Endothelial cell of umbilical vein (primary cell): ENCODE measurements around the gene ZBTB43. TPM values are rescaled to one million over a fixed set of nuclear protein-coding genes. Genes with fewer than 3 reads are reported as not detected.

ENCODE experiments used
- BruUV-seq: library from RNA; stranded (reverse); fragments of 400-500 nt; replicated peaks from 2 replicates; lab custom pipeline; 2021; lab: Mats Ljungman, UMichigan
- CTCF ChIA-PET: fragments of 300-600, 350-600 bp; sonication (Branson Sonifier 250); formaldehyde crosslinking; loops from one replicate; lab custom pipeline; 2021; ENCODE audit warnings: antibody characterized with exemption, inconsistent platforms; lab: Charles Lee
- POLR2A ChIA-PET: fragments of 300-600, 350-600 bp; sonication (Branson Sonifier 250); formaldehyde crosslinking; loops from one replicate; lab custom pipeline; 2021; ENCODE audit warnings: antibody characterized with exemption, inconsistent platforms; lab: Charles Lee
- DNase-seq: peaks from one replicate; pipeline ENCODE4 v3.0.0-alpha.2; 2011; ENCODE audit warnings: low read depth, low spot score
- FAIRE-seq: peaks from 2 replicates; lab custom pipeline; 2011; peaks lifted over from hg19 to GRCh38; lab: Jason Lieb, UNC
- H2AFZ ChIP-seq: 2 replicates; pipeline ENCODE4 v1.6.0; 2012; ENCODE audit warnings: low read depth, low read length, control low read depth, inconsistent platforms
- H3K27ac ChIP-seq: 2 replicates; pipeline ENCODE4 v1.5.1; 2011; ENCODE audit warnings: low read depth, mild to moderate bottlenecking, control low read depth, low read length, moderate library complexity; ENCODE audit not compliant: insufficient read depth
- H3K27me3 ChIP-seq, 2 experiments: 2 replicates each; pipeline versions ENCODE4 v1.6.0 to v1.6.1; 2011; ENCODE audit warnings: low read length in 2 of 2, mixed read lengths in 1 of 2; ENCODE audit not compliant: control insufficient read depth in 2 of 2, insufficient read depth in 2 of 2
- H3K36me3 ChIP-seq, 2 experiments: 2 replicates in 1 of 2; 3 replicates in 1 of 2; pipeline ENCODE4 v1.5.1; 2011; ENCODE audit warnings: low read length in 2 of 2, mild to moderate bottlenecking in 1 of 2, moderate library complexity in 1 of 2; ENCODE audit not compliant: control insufficient read depth in 2 of 2, insufficient read depth in 2 of 2; ENCODE audit errors: extremely low read depth in 1 of 2
- H3K4me1 ChIP-seq: 3 replicates; pipeline ENCODE4 v1.5.1; 2011; ENCODE audit warnings: mild to moderate bottlenecking, low read length; ENCODE audit not compliant: control insufficient read depth, insufficient read depth; ENCODE audit errors: extremely low read depth
- H3K4me2 ChIP-seq: 2 replicates; pipeline ENCODE4 v1.6.1; 2011; ENCODE audit warnings: low read length, control low read depth, mixed read lengths; ENCODE audit not compliant: insufficient read depth
- H3K4me3 ChIP-seq, 3 experiments: fragments of 200-600 bp in 1 of 3; sonication (generic), shearing (Covaris generic) in 1 of 3; replicated peaks in 1 of 3; 2 replicates each; pipeline ENCODE4 v1.5.1; 2011 to 2016; ENCODE audit warnings: control low read depth in 3 of 3, low read length in 3 of 3, mild to moderate bottlenecking in 2 of 3, inconsistent platforms in 1 of 3, low read depth in 1 of 3, moderate library complexity in 1 of 3; ENCODE audit not compliant: insufficient read depth in 1 of 3
- H3K79me2 ChIP-seq: 2 replicates; pipeline ENCODE4 v1.6.0; 2012; ENCODE audit warnings: low read length, inconsistent platforms; ENCODE audit not compliant: control insufficient read depth, insufficient read depth
- H3K9ac ChIP-seq: replicated peaks from 2 replicates; pipeline ENCODE3; 2011; ENCODE audit warnings: low read length, control low read depth; ENCODE audit not compliant: insufficient read depth; ENCODE audit errors: extremely low read depth
- H3K9me1 ChIP-seq: replicated peaks from 3 replicates; pipeline ENCODE4 v1.6.0; 2011; ENCODE audit warnings: mild to moderate bottlenecking, low read length; ENCODE audit not compliant: control insufficient read depth, insufficient read depth; ENCODE audit errors: extremely low read depth
- H3K9me3 ChIP-seq: replicated peaks from 2 replicates; pipeline ENCODE4 v1.5.1; 2012; ENCODE audit warnings: low read length, inconsistent platforms; ENCODE audit not compliant: control insufficient read depth, insufficient read depth
- H4K20me1 ChIP-seq: replicated peaks from 2 replicates; pipeline ENCODE3; 2011; ENCODE audit warnings: mild to moderate bottlenecking, low read length; ENCODE audit not compliant: control insufficient read depth, insufficient read depth; ENCODE audit errors: extremely low read depth
- GATA2 ChIP-seq: IDR thresholded peaks from 2 replicates; pipeline ENCODE4 v1.7.0; 2011; ENCODE audit warnings: low read depth, mild to moderate bottlenecking, moderate library complexity, mixed read lengths, low read length; ENCODE audit not compliant: insufficient read length, insufficient read depth
- JUN ChIP-seq: IDR thresholded peaks from 2 replicates; pipeline ENCODE4 v1.6.1; 2011; ENCODE audit warnings: borderline replicate concordance, low read depth; ENCODE audit not compliant: insufficient read length, insufficient read depth
- MAX ChIP-seq: IDR thresholded peaks from 2 replicates; pipeline ENCODE4 v1.6.1; 2011; ENCODE audit not compliant: insufficient read depth, insufficient read length
- MYC ChIP-seq: IDR thresholded peaks from one replicate; pipeline ENCODE4 v1.6.1; 2011; ENCODE audit warnings: mild to moderate bottlenecking, low read depth, low read length
- POLR2A ChIP-seq: IDR thresholded peaks from 2 replicates; pipeline ENCODE4 v1.6.1; 2012; ENCODE audit warnings: low read depth, mild to moderate bottlenecking, control low read depth, low read length
- POLR2AphosphoS5 ChIP-seq: IDR thresholded peaks from 2 replicates; pipeline ENCODE4 v1.6.1; 2012; ENCODE audit warnings: low read depth, mild to moderate bottlenecking, control low read depth, low read length, moderate library complexity; ENCODE audit not compliant: insufficient read depth
- dilution Hi-C: fragments of 300-500 bp; cut with MboI; formaldehyde crosslinking; loops from one replicate; pipeline ENCODE4 v1.15.0; 2019; ENCODE audit warnings: low sequenced_read_pairs; ENCODE audit not compliant: extremely low pct_ligation_motif_present
- intact Hi-C: fragments of 100-400 bp; cut with micrococcal nuclease; formaldehyde crosslinking; loops from one replicate; pipeline ENCODE4 v1.10.0; 2022
- polyA plus RNA-seq, 4 experiments: library from polyadenylated mRNA; depleted of rRNA in 3 of 4; stranded (reverse) in 3 of 4; unstranded in 1 of 4; fragments of >200 nt; gene quantifications; 2 replicates each; pipeline versions ENCODE4 v1.2.1 to v1.2.3, GENCODE V29; 2011 to 2012; ENCODE audit warnings: missing spikeins in 1 of 4
- total RNA-seq: library from RNA; stranded (reverse); gene quantifications from 2 replicates; pipeline ENCODE4 v1.2.3, GENCODE V29; 2021
- TF ChIP-seq, protein P1 (sequence below), 2 donors: IDR thresholded peaks; 1 replicate in 1 of 2; 2 replicates in 1 of 2; pipeline ENCODE4 v1.5.1; 2011; ENCODE audit warnings: low read length in 2 of 2, mild to moderate bottlenecking in 2 of 2, moderate library complexity in 2 of 2, control low read depth in 1 of 2, inconsistent platforms in 1 of 2, low read depth in 1 of 2; ENCODE audit not compliant: insufficient read depth in 1 of 2; ENCODE audit errors: extremely low read depth in 1 of 2

Gene ZBTB43
- total and polyA plus RNA-seq, 2 donors (not counting 3 experiments of a cell fraction or from before 2014, with no cell fraction given): 3.2 to 9.0 TPM

DNA sequence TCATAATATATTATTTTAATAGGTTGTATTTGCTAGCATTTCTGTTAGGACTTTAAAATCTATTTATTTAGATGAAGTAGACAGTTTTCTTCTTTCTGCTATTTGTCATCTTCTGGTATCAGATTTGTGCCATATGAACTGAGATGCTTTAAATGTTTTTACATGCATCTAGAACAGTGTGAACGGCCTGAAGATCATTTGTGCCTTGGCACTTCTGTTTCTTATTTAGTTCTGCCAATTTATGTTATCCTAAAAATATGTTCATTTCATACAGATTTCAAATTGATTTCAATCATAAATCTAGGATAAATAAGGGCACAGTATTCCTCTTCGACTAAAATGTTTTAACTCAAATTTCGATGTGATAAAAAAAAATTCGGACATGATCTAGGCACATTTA is 71.7 kb downstream of the ZBTB43 start:
- no peak for TF ChIP-seq MYC
- no peak for TF ChIP-seq MAX
- no peak for TF ChIP-seq GATA2
- TF ChIP-seq POLR2A: no peak
- no peak for TF ChIP-seq POLR2AphosphoS5
- TF ChIP-seq, protein P1, sequence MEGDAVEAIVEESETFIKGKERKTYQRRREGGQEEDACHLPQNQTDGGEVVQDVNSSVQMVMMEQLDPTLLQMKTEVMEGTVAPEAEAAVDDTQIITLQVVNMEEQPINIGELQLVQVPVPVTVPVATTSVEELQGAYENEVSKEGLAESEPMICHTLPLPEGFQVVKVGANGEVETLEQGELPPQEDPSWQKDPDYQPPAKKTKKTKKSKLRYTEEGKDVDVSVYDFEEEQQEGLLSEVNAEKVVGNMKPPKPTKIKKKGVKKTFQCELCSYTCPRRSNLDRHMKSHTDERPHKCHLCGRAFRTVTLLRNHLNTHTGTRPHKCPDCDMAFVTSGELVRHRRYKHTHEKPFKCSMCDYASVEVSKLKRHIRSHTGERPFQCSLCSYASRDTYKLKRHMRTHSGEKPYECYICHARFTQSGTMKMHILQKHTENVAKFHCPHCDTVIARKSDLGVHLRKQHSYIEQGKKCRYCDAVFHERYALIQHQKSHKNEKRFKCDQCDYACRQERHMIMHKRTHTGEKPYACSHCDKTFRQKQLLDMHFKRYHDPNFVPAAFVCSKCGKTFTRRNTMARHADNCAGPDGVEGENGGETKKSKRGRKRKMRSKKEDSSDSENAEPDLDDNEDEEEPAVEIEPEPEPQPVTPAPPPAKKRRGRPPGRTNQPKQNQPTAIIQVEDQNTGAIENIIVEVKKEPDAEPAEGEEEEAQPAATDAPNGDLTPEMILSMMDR (IDR thresholded peaks at IDR 0.05; ENCODE audit: extremely low read depth in 1 of 2, insufficient read depth in 1 of 2, low read depth in 1 of 2, low read length in 2 of 2): no peak
- TF ChIP-seq JUN: no peak
- no peak overlapping the region for H3K27ac ChIP-seq
- H2AFZ ChIP-seq: no peak overlapping the region
- no peaks in the 10 kb centered on the region for H4K20me1 ChIP-seq
- no peak overlapping the region for H3K4me3 ChIP-seq
- H3K4me2 ChIP-seq: no peak overlapping the region
- peaks cover 16% of the 10 kb centered on the region for H3K79me2 ChIP-seq
- H3K4me1 ChIP-seq: no peaks in the 10 kb centered on the region
- H3K27me3 ChIP-seq: no peaks in the 10 kb centered on the region
- no peak overlapping the region for H3K9ac ChIP-seq
- FAIRE-seq (no peak), DNase-seq (no peak)
- H3K9me1 ChIP-seq: no peaks in the 10 kb centered on the region
- no peaks in the 10 kb centered on the region for H3K9me3 ChIP-seq
- dilution Hi-C loops: no loop called here
- ChIA-PET POLR2A (no interaction called here), CTCF (no interaction called here)
- intact Hi-C loops: no loop called here
- BruUV-seq: no TSS peak
- peaks cover 10 to 12% of the 10 kb centered on the region in 2 experiments for H3K36me3 ChIP-seq
